Spleen (tissue), 7 donors: ENCODE results near the gene RIMS3.

ENCODE experiments used
- CTCF ChIP-seq, 11 experiments: fragments of 200-600 bp in 7 of 11; fragments of 450-650 bp in 4 of 11; sonication (generic) in 4 of 11; IDR thresholded peaks in 8 of 11; conservative IDR thresholded peaks in 3 of 11; 1 replicate in 7 of 11; 2 replicates in 4 of 11; pipeline versions ENCODE4 v1.4.0 to v1.8.0; 2016 to 2021; ENCODE audit warnings: antibody characterized with exemption in 11 of 11, inconsistent platforms in 4 of 11, mild to moderate bottlenecking in 1 of 11
- POLR2A ChIP-seq, 3 donors: fragments of 450-650 bp; IDR thresholded peaks; one replicate each; pipeline ENCODE4 v1.5.1; 2017; ENCODE audit warnings: antibody characterized with exemption in 3 of 3, mild to moderate bottlenecking in 1 of 3
- POLR2AphosphoS5 ChIP-seq, 3 donors: sonication (generic); formaldehyde crosslinking; IDR thresholded peaks; one replicate each; pipeline ENCODE4 v1.5.1; 2017; ENCODE audit warnings: antibody characterized with exemption in 3 of 3
- donor health status: DM: no; HTN: no; CAD: no; lungs with moderate emphysema.
- donor health status: DM: no; HTN: no; CAD: no.
- donor health status: DM: no; HTN: no; CAD: no.

GRCh38 chr1:40689737-40690136 lies 24.3 kb upstream of the RIMS3 start:
- TF ChIP-seq CTCF (IDR thresholded peaks at IDR 0.05 in 8 of 11, conservative IDR thresholded peaks at IDR 0.05 in 3 of 11), result no peak
- no peak for TF ChIP-seq POLR2A (IDR thresholded peaks at IDR 0.05)
- no peak for TF ChIP-seq POLR2AphosphoS5 (IDR thresholded peaks at IDR 0.05)
